ENCODE data around the gene MYRF. TPM values are rescaled to one million over a fixed set of nuclear protein-coding genes. Genes with fewer than 3 reads are reported as not detected.

MYRF gene
- total RNA-seq, 1 experiment from 2014 or later: 5.1 TPM

DNA sequence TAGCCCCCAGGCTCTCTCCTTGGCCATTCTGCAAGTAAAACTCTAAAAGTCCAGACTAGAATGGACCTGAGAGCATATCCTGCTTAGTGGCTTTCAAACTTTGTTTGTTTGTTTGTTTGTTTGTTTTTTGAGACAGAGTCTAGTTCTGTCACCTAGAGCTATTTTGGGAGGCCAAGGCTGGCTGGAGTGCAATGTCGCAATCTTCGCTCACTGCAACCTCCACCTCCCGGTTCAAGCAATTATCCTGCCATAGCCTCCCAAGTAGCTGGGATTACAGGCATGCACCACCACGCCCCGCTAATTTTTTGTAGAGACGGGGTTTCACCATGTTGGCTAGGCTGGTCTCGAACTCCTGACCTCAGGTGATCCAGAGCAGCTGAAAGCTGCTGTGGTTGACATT lies 43.3 kb upstream of the MYRF start:
- Histone ChIP-seq H3K9me3 (ENCODE audit: low read length) (no peaks in the 10 kb centered on the region), H3K79me2 (ENCODE audit: low read length) (peaks cover 18% of the 10 kb centered on the region; the same call in 1 of the 2 replicates), H3K36me3 (ENCODE audit: low read depth, low read length) (no peaks in the 10 kb centered on the region), H3K4me1 (ENCODE audit: insufficient read depth, low read length) (peaks cover 7% of the 10 kb centered on the region), H3K9ac (ENCODE audit: low read length) (no peak overlapping the region), H3K4me3 (ENCODE audit: low read length) (no peak overlapping the region), H3K4me2 (ENCODE audit: low read length) (no peak overlapping the region), H4K20me1 (ENCODE audit: low read length) (no peaks in the 10 kb centered on the region), H2AFZ (ENCODE audit: low read length) (no peak overlapping the region), H3K27me3 (ENCODE audit: low read length) (no peaks in the 10 kb centered on the region), H3K27ac (ENCODE audit: low read length) (no peak overlapping the region), H3F3A (ENCODE audit: low read length, unreplicated experiment) (no peaks in the 10 kb centered on the region), H3K9me2 (replicated peaks; ENCODE audit: low read length) (no peaks in the 10 kb centered on the region)
- no peak for ATAC-seq
- POLR2A ChIA-PET (ENCODE audit: unreplicated experiment): no interaction called here
- no peak for DNase-seq
- CTCF ChIA-PET: no interaction called here
- intact Hi-C loops (cut with micrococcal nuclease): no loop called here
- no peak for TF ChIP-seq EZH2phosphoT487 (IDR thresholded peaks at IDR 0.05; ENCODE audit: borderline replicate concordance, low read length)
- no peak for TF ChIP-seq EZH2 (IDR thresholded peaks at IDR 0.05; ENCODE audit: low read length, unreplicated experiment)
- no peak for TF ChIP-seq CTCF (conservative IDR thresholded peaks at IDR 0.05; ENCODE audit: low read depth, low read length)
- no TSS peak for BruUV-seq (replicated peaks)

DNA sequence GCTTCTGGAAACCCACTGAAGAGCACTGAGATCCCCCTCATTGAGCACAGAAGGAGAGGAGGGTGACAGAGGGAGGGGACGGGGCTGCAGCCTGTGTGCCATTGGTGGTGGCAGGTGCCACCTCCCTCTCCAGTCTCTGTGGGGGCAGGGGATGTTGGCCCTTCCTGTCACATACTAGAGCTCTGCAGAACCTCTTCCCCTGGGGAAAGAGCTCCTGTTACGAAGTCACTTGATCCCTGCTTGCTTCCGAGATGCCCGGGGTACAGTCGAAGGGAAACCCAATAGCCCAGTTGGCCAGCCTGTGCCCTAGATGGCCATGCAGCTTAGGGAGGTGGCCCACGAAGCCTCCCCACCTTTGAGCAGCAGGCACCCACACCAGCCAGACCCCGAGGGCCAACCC lies 42.9 kb upstream of the MYRF start:
- ChIA-PET CTCF (no interaction called here), POLR2A (ENCODE audit: unreplicated experiment) (no interaction called here)
- ATAC-seq: no peak
- Histone ChIP-seq H3K9me2 (replicated peaks; ENCODE audit: low read length) (no peaks in the 10 kb centered on the region), H3K9me3 (ENCODE audit: low read length) (no peaks in the 10 kb centered on the region), H3K27ac (ENCODE audit: low read length) (no peak overlapping the region), H3K79me2 (ENCODE audit: low read length) (peaks cover 18% of the 10 kb centered on the region; the same call in 1 of the 2 replicates), H3K4me3 (ENCODE audit: low read length) (no peak overlapping the region), H2AFZ (ENCODE audit: low read length) (no peak overlapping the region), H3K4me2 (ENCODE audit: low read length) (no peak overlapping the region), H3F3A (ENCODE audit: low read length, unreplicated experiment) (no peaks in the 10 kb centered on the region), H3K4me1 (ENCODE audit: insufficient read depth, low read length) (peaks cover 7% of the 10 kb centered on the region), H4K20me1 (ENCODE audit: low read length) (no peaks in the 10 kb centered on the region), H3K27me3 (ENCODE audit: low read length) (no peaks in the 10 kb centered on the region), H3K9ac (ENCODE audit: low read length) (no peak overlapping the region), H3K36me3 (ENCODE audit: low read depth, low read length) (no peaks in the 10 kb centered on the region)
- intact Hi-C loops (cut with micrococcal nuclease): no loop called here
- TF ChIP-seq CTCF (conservative IDR thresholded peaks at IDR 0.05; ENCODE audit: low read depth, low read length) (no peak), EZH2phosphoT487 (IDR thresholded peaks at IDR 0.05; ENCODE audit: borderline replicate concordance, low read length) (no peak)
- DNase-seq: no peak
- no TSS peak for BruUV-seq (replicated peaks)

- H3K4me3 ChIP-seq (ENCODE audit: low read length): no peak overlapping the region
- intact Hi-C loops (cut with micrococcal nuclease): no loop called here
- H2AFZ ChIP-seq (ENCODE audit: low read length): no peak overlapping the region
- H3K4me2 ChIP-seq (ENCODE audit: low read length): no peak overlapping the region
- no peaks in the 10 kb centered on the region for H3K36me3 ChIP-seq (ENCODE audit: low read depth, low read length)
- BruUV-seq (replicated peaks): no TSS peak
- H3K79me2 ChIP-seq (ENCODE audit: low read length): peaks cover 18% of the 10 kb centered on the region; the same call in 1 of the 2 replicates
- H3K27me3 ChIP-seq (ENCODE audit: low read length): no peaks in the 10 kb centered on the region
- ATAC-seq (no peak), DNase-seq (no peak)
- no peaks in the 10 kb centered on the region for H3K9me3 ChIP-seq (ENCODE audit: low read length)
- no peak for TF ChIP-seq CTCF (conservative IDR thresholded peaks at IDR 0.05; ENCODE audit: low read depth, low read length)
- no peak for TF ChIP-seq EZH2 (IDR thresholded peaks at IDR 0.05; ENCODE audit: low read length, unreplicated experiment)
- TF ChIP-seq EZH2phosphoT487 (IDR thresholded peaks at IDR 0.05; ENCODE audit: borderline replicate concordance, low read length): no peak
- H3K27ac ChIP-seq (ENCODE audit: low read length): no peak overlapping the region
- POLR2A ChIA-PET (ENCODE audit: unreplicated experiment): interaction anchor here (0.5 kb wide), 1 partner anchor 105 kb away, joined by 10 read pairs; no protein-coding TSS in a partner anchor
- no peaks in the 10 kb centered on the region for H3K9me2 ChIP-seq (replicated peaks; ENCODE audit: low read length)
- H3K4me1 ChIP-seq (ENCODE audit: insufficient read depth, low read length): peaks cover 7% of the 10 kb centered on the region
- CTCF ChIA-PET: no interaction called here
- no peaks in the 10 kb centered on the region for H3F3A ChIP-seq (ENCODE audit: low read length, unreplicated experiment)
- H4K20me1 ChIP-seq (ENCODE audit: low read length): no peaks in the 10 kb centered on the region
- no peak overlapping the region for H3K9ac ChIP-seq (ENCODE audit: low read length)
Measured at GRCh38 chr11:61710019-61710418, 42.4 kb upstream of the MYRF start.

Measured in PC-3 (cell line).